ENCODE measurements around the gene CUBN. TPM values are rescaled to one million over a fixed set of nuclear protein-coding genes. Genes with fewer than 3 reads are reported as not detected.

CUBN gene
- total and polyA plus RNA-seq, 9 of the 15 experiments (the other 6 are each of a cell fraction or from before 2014, with no cell fraction given): 0.04 to 0.33 (median 0.09) TPM

DNA sequence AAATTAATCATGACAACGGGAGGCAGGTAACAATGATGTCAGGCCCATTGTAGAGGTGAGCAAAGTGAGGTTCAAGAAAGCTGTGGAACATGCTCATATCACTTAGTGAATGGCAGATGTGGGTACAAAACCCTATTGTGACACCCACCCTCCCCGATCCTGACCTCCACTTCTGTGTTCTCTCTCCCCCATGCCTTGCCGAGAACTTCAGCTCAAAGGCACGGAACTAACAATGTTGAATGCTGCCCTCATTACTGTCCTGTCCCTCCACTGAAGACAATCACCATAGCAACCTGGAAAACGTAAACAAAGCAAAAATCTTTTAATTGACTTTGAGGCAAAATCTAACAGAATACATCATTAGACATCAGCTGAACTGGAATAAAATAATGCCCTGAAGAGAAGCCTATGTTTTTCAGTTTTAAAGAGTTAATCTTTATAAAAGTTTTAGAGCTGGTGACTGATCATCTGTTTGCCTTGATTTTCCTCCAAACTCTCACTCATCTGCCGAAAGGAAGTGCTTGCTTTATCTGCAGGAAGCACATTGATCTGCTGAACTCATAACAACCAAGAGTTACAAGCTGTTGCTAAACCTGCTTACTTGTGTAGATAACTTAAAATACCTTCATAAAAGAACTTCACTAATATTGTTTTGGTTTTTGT, 133.6 kb downstream of the CUBN start (continued):
- TF ChIP-seq, protein P1, sequence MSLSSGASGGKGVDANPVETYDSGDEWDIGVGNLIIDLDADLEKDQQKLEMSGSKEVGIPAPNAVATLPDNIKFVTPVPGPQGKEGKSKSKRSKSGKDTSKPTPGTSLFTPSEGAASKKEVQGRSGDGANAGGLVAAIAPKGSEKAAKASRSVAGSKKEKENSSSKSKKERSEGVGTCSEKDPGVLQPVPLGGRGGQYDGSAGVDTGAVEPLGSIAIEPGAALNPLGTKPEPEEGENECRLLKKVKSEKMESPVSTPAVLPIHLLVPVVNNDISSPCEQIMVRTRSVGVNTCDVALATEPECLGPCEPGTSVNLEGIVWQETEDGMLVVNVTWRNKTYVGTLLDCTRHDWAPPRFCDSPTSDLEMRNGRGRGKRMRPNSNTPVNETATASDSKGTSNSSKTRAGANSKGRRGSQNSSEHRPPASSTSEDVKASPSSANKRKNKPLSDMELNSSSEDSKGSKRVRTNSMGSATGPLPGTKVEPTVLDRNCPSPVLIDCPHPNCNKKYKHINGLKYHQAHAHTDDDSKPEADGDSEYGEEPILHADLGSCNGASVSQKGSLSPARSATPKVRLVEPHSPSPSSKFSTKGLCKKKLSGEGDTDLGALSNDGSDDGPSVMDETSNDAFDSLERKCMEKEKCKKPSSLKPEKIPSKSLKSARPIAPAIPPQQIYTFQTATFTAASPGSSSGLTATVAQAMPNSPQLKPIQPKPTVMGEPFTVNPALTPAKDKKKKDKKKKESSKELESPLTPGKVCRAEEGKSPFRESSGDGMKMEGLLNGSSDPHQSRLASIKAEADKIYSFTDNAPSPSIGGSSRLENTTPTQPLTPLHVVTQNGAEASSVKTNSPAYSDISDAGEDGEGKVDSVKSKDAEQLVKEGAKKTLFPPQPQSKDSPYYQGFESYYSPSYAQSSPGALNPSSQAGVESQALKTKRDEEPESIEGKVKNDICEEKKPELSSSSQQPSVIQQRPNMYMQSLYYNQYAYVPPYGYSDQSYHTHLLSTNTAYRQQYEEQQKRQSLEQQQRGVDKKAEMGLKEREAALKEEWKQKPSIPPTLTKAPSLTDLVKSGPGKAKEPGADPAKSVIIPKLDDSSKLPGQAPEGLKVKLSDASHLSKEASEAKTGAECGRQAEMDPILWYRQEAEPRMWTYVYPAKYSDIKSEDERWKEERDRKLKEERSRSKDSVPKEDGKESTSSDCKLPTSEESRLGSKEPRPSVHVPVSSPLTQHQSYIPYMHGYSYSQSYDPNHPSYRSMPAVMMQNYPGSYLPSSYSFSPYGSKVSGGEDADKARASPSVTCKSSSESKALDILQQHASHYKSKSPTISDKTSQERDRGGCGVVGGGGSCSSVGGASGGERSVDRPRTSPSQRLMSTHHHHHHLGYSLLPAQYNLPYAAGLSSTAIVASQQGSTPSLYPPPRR (CRISPR knock-in tag; IDR thresholded peaks at IDR 0.05; ENCODE audit: borderline replicate concordance): no peak
- TF ChIP-seq SMARCA4 (IDR thresholded peaks at IDR 0.05) (peak; percentile 99), RCOR1 (IDR thresholded peaks at IDR 0.05; ENCODE audit: borderline replicate concordance in 1 of 2, low read depth in 2 of 2, low read length in 2 of 2) (peak; percentile 91 to 94), SREBF2 (CRISPR knock-in tag; IDR thresholded peaks at IDR 0.05) (no peak), NUFIP1 (IDR thresholded peaks at IDR 0.05; ENCODE audit: partially characterized antibody) (no peak), KDM4B (IDR thresholded peaks at IDR 0.05; ENCODE audit: borderline replicate concordance in 2 of 2, low read depth in 1 of 2) (no peak), ZNF277 (CRISPR knock-in tag; IDR thresholded peaks at IDR 0.05; ENCODE audit: borderline replicate concordance) (no peak), RNF2 (IDR thresholded peaks at IDR 0.05) (peak; percentile 94), RAD51 (IDR thresholded peaks at IDR 0.05; ENCODE audit: borderline replicate concordance, low read depth) (no peak), ZNF696 (CRISPR knock-in tag; conservative IDR thresholded peaks at IDR 0.05) (no peak), BMI1 (IDR thresholded peaks at IDR 0.05; ENCODE audit: low read length) (peak; percentile 88), ILK (tag; IDR thresholded peaks at IDR 0.05; ENCODE audit: borderline replicate concordance, low read depth) (no peak), ZNF780A (CRISPR knock-in tag; IDR thresholded peaks at IDR 0.05) (no peak), NFRKB (IDR thresholded peaks at IDR 0.05; ENCODE audit: low read depth) (no peak), NR2F6 (CRISPR knock-in tag; IDR thresholded peaks at IDR 0.05) (no peak), HIVEP1 (CRISPR knock-in tag; IDR thresholded peaks at IDR 0.05) (no peak), NR3C1 (CRISPR knock-in tag; IDR thresholded peaks at IDR 0.05) (no peak)
- TF ChIP-seq, protein P2, sequence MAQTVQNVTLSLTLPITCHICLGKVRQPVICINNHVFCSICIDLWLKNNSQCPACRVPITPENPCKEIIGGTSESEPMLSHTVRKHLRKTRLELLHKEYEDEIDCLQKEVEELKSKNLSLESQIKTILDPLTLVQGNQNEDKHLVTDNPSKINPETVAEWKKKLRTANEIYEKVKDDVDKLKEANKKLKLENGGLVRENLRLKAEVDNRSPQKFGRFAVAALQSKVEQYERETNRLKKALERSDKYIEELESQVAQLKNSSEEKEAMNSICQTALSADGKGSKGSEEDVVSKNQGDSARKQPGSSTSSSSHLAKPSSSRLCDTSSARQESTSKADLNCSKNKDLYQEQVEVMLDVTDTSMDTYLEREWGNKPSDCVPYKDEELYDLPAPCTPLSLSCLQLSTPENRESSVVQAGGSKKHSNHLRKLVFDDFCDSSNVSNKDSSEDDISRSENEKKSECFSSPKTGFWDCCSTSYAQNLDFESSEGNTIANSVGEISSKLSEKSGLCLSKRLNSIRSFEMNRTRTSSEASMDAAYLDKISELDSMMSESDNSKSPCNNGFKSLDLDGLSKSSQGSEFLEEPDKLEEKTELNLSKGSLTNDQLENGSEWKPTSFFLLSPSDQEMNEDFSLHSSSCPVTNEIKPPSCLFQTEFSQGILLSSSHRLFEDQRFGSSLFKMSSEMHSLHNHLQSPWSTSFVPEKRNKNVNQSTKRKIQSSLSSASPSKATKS (CRISPR knock-in tag; IDR thresholded peaks at IDR 0.05): no peak
- TF ChIP-seq, protein P3, sequence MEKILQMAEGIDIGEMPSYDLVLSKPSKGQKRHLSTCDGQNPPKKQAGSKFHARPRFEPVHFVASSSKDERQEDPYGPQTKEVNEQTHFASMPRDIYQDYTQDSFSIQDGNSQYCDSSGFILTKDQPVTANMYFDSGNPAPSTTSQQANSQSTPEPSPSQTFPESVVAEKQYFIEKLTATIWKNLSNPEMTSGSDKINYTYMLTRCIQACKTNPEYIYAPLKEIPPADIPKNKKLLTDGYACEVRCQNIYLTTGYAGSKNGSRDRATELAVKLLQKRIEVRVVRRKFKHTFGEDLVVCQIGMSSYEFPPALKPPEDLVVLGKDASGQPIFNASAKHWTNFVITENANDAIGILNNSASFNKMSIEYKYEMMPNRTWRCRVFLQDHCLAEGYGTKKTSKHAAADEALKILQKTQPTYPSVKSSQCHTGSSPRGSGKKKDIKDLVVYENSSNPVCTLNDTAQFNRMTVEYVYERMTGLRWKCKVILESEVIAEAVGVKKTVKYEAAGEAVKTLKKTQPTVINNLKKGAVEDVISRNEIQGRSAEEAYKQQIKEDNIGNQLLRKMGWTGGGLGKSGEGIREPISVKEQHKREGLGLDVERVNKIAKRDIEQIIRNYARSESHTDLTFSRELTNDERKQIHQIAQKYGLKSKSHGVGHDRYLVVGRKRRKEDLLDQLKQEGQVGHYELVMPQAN (IDR thresholded peaks at IDR 0.05; ENCODE audit: borderline replicate concordance): no peak; the same call in 1 of the 2 replicates

Data from K562 (cell line).